Body of pancreas (tissue), 4 donors: ENCODE results near the gene C9orf78. TPM values are rescaled to one million over a fixed set of nuclear protein-coding genes. Genes with fewer than 3 reads are reported as not detected.

Source experiments
- ATAC-seq: fragments of 150-250 bp; one replicate; pipeline ENCODE4 v1.9.1; 2016
- DNase-seq, 4 donors: peaks; one replicate each; pipeline ENCODE4 v3.0.0-alpha.2; 2019
- H3K27ac ChIP-seq, 4 donors: fragments of 200-600 bp; sonication (generic); 1 replicate in 3 of 4; 2 replicates in 1 of 4; pipeline versions ENCODE4 v1.5.1 to v1.6.1; 2016 to 2019; ENCODE audit warnings: mild to moderate bottlenecking in 1 of 4, mixed read lengths in 1 of 4, moderate library complexity in 1 of 4
- H3K27me3 ChIP-seq, 2 donors: fragments of 200-600 bp; sonication (generic); one replicate each; pipeline ENCODE4 v1.6.0; 2016; ENCODE audit warnings: mild to moderate bottlenecking in 1 of 2
- H3K36me3 ChIP-seq, 2 donors: fragments of 200-600 bp; sonication (generic); replicated peaks in 1 of 2; 2 replicates each; pipeline ENCODE4 v1.5.1; 2016; ENCODE audit warnings: low read depth in 2 of 2; ENCODE audit not compliant: insufficient read depth in 1 of 2
- H3K4me1 ChIP-seq: fragments of 200-600 bp; sonication (generic); one replicate; pipeline ENCODE4 v1.6.0; 2016
- H3K4me3 ChIP-seq, 2 donors: fragments of 200-600 bp; sonication (generic); 1 replicate in 1 of 2; 2 replicates in 1 of 2; pipeline ENCODE4 v1.5.1; 2016 to 2019
- H3K9me3 ChIP-seq, 3 donors: fragments of 200-600 bp; sonication (generic); 1 replicate in 2 of 3; 2 replicates in 1 of 3; pipeline ENCODE4 v1.5.1; 2016
- POLR2A ChIP-seq, 3 donors: fragments of 450-650 bp; IDR thresholded peaks; one replicate each; pipeline ENCODE4 v1.6.1; 2016; ENCODE audit warnings: antibody characterized with exemption in 3 of 3, mild to moderate bottlenecking in 2 of 3
- WGBS, 2 donors: methylation state at CpG; one replicate each; pipeline ENCODE4 v1.1.5; 2017; 5-methylcytosine and 5-hydroxymethylcytosine counted together
- intact Hi-C: fragments of 100-400 bp; cut with DNase I; formaldehyde crosslinking; loops from one replicate; pipeline ENCODE4 v1.15.1; 2023
- total RNA-seq, 2 donors: library from RNA; depleted of rRNA; stranded (reverse); fragments of >200 nt; gene quantifications; one replicate each; pipeline ENCODE4 v1.1.0, GENCODE V29; 2016
- TF ChIP-seq, protein P1 (sequence below), 7 experiments: fragments of 450-650 bp in 4 of 7; fragments of 200-600 bp in 3 of 7; sonication (generic) in 3 of 7; IDR thresholded peaks; one replicate each; pipeline ENCODE4 v1.5.1; 2016 to 2019; ENCODE audit warnings: antibody characterized with exemption in 7 of 7

The C9orf78 gene
- total RNA-seq, 2 donors from 2014 or later = 25.1 to 48.0 TPM

DNA sequence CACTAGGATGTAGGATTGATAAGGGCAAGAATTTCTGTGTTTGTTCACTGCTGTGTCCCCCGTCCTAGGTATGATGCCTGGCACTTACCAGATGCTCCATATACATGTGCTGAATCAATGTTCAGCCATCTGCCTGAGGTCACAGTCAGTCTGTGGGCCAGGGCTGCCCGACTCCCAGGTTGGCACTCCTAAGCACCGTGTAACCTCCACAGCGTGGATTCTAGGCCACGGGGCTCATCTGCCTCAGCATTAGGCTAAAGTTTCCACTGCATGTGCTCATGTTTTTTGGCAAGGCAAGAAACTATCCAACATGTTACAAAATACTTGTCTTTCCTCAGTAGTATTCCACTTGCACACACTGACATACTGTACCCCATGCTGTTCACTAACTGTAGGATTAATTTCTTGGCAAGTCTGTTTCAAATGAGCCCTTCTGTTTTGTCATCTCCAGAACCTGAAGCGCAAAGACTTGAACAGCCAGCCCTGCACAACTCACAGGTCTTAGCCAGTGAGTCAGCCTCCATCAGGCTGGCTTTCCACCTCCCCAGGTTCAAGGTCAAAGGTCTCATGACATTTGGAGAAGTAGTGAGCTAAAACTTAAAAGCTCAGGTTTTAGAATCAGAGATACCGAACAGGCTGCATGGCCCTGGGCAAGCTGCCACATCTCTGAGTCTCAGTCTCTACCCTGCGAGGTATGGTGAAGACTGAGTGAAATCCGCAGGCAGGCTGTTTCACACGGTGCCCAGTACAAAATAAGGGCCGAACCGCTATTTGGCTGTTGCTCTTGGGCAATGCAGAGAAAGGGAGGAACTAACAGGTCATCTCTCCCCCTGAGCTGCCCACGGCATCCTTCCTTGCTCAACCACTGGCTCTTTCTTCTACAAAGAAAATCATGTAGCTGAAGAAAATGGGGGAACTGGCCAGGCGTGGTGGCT is 18.3 kb downstream of the C9orf78 start:
- Histone ChIP-seq H3K9me3 (no peaks in the 10 kb centered on the region), H3K27ac (no peak overlapping the region), H3K4me1 (peaks cover 7% of the 10 kb centered on the region), H3K27me3 (no peaks in the 10 kb centered on the region), H3K36me3 (peaks cover 0 to 2% of the 10 kb centered on the region in 2 donors), H3K4me3 (no peak overlapping the region)
- DNase-seq = peak in 1 of 4 donors; percentile 34
- intact Hi-C loops = no loop called here
- 69 to 82% methylated on average over 14 of the region's 14 CpGs for WGBS, 2 donors
- ATAC-seq = no peak
- no peak for TF ChIP-seq POLR2A (IDR thresholded peaks at IDR 0.05)
- TF ChIP-seq, protein P1, sequence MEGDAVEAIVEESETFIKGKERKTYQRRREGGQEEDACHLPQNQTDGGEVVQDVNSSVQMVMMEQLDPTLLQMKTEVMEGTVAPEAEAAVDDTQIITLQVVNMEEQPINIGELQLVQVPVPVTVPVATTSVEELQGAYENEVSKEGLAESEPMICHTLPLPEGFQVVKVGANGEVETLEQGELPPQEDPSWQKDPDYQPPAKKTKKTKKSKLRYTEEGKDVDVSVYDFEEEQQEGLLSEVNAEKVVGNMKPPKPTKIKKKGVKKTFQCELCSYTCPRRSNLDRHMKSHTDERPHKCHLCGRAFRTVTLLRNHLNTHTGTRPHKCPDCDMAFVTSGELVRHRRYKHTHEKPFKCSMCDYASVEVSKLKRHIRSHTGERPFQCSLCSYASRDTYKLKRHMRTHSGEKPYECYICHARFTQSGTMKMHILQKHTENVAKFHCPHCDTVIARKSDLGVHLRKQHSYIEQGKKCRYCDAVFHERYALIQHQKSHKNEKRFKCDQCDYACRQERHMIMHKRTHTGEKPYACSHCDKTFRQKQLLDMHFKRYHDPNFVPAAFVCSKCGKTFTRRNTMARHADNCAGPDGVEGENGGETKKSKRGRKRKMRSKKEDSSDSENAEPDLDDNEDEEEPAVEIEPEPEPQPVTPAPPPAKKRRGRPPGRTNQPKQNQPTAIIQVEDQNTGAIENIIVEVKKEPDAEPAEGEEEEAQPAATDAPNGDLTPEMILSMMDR (IDR thresholded peaks at IDR 0.05) = no peak

- no peak for ATAC-seq
- 85 to 95% methylated on average over 5 to 11 of the region's 11 CpGs for WGBS, 2 donors
- Histone ChIP-seq H3K4me1 (peaks cover 21% of the 10 kb centered on the region), H3K36me3 (no peaks in the 10 kb centered on the region), H3K27me3 (no peaks in the 10 kb centered on the region), H3K9me3 (no peaks in the 10 kb centered on the region), H3K27ac (no peak overlapping the region), H3K4me3 (no peak overlapping the region)
- intact Hi-C loops = no loop called here
- TF ChIP-seq, protein P1 (IDR thresholded peaks at IDR 0.05) = no peak
- no peak for TF ChIP-seq POLR2A (IDR thresholded peaks at IDR 0.05)
- no peak for DNase-seq
These were observed 19.8 kb downstream of the C9orf78 start for GRCh38 chr9:129815278-129815677.

DNA sequence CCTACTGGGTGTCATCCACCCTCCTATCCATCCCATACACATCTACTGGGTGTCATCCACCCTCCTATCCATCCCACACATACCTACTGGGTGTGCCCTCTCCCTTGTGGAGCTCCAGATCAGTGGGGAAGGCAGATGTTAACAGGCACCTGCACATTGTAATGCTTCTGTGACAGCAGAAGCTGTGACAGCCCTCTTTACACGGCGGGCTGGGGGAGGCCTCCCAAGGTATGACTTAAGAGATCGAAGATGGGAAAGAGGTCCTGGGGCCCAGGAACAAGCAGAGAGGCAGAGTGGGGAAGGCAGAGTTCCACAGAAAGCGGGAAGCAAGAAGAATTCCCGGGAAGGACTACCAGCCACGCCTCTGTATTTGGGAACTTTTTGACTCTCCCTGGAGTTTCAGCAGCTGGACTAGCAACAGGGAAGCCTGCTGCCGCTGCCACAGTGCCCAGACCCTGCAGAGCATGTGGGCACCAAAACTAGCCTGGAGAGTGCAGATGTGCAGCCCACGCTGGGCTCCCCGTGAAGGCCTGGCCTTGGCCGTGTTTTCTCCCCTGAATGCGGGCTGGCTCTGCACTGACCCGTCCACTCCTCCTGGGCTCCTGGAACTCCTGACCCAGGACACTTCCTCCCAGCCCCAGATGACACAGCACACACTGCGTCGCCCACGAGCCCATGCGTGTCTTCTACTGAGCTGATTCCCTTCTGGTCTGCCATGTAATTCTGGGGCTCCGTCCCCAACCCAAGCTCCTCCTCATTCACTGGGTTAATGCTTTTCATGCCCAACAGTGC is 20.4 kb downstream of the C9orf78 start:
- Histone ChIP-seq H3K9me3 (no peaks in the 10 kb centered on the region), H3K27me3 (no peaks in the 10 kb centered on the region), H3K4me1 (peaks cover 21% of the 10 kb centered on the region), H3K27ac (no peak overlapping the region), H3K4me3 (no peak overlapping the region), H3K36me3 (no peaks in the 10 kb centered on the region)
- no peak for TF ChIP-seq POLR2A (IDR thresholded peaks at IDR 0.05)
- TF ChIP-seq, protein P1 (IDR thresholded peaks at IDR 0.05) = no peak
- ATAC-seq = no peak
- intact Hi-C loops = no loop called here
- WGBS, 2 donors = 88 to 89% methylated on average over 11 to 17 of the region's 17 CpGs
- DNase-seq = no peak

DNA sequence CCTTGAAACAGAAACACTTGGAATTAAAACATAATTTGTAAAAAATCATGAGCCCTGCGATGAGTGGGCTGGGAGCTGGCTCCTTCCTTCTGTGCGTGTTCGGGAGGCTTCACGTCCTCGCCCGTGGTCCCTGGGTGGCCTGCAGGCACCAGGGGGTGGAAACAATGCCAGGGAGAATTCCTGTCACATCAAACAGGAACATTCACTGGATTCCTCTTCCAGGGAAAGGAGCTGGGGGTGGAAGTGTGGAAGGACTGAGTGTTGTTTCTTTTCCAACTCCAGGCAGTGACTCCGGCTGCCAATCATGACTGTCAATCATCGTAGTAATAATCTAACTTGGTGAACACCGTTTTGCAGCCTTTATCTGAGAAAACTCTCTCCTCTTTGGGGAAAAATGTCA is 21.4 kb downstream of the C9orf78 start:
- TF ChIP-seq, protein P1 (IDR thresholded peaks at IDR 0.05) = no peak
- TF ChIP-seq POLR2A (IDR thresholded peaks at IDR 0.05) = no peak
- no peaks in the 10 kb centered on the region for H3K9me3 ChIP-seq
- no peak overlapping the region for H3K4me3 ChIP-seq
- DNase-seq (no peak), ATAC-seq (no peak)
- no peak overlapping the region for H3K27ac ChIP-seq
- peaks cover 21% of the 10 kb centered on the region for H3K4me1 ChIP-seq
- no peaks in the 10 kb centered on the region for H3K27me3 ChIP-seq
- intact Hi-C loops = no loop called here
- 78 to 80% methylated on average over 9 of the region's 9 CpGs for WGBS, 2 donors
- no peaks in the 10 kb centered on the region for H3K36me3 ChIP-seq
